Left forelimb (tissue), 1 donor: ENCODE data around the gene SGPL1.
"Not testable (repeated sequence)": the region's sequence is repeated elsewhere in the genome, so short reads cannot be mapped to it uniquely, and the experiment has no call there.

Source experiments
- DNase-seq: peaks from one replicate; pipeline ENCODE4 v3.0.0-alpha.2; 2018; ENCODE audit warnings: low spot score

SGPL1 gene

DNA sequence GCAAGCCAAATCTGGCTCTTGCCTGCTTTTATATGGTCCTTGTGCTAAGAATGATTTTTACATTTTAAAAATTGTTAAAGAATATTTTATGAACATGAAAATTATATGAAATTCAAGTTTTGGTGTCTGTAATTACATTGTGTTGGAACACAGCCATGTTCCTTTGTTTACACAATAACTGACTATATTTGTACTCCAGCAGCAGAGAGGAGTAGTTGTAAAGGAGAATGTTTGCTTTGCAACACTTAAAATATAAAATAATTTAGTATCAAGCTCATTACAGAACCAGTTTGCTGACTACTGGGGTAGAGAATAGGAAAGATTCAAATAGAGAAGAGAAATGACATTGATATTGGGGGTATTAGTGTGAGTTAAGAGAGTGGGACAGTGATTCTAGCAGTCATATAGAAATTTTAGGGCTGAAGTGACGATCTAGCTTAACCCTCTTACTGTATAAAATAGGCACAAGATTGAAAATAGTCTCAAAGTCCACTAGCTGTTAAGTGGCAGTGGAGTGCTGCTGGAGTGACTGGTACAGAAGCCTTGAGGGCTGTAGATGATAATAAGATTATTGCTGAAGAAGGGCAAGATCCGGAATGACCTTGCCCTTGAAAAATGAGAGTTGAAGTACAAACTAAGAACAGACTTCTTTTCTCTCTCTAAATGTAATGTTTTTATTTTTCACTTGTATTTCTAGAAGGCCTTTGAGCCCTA lies 28.2 kb downstream of the SGPL1 start:
- DNase-seq: no peak

DNA sequence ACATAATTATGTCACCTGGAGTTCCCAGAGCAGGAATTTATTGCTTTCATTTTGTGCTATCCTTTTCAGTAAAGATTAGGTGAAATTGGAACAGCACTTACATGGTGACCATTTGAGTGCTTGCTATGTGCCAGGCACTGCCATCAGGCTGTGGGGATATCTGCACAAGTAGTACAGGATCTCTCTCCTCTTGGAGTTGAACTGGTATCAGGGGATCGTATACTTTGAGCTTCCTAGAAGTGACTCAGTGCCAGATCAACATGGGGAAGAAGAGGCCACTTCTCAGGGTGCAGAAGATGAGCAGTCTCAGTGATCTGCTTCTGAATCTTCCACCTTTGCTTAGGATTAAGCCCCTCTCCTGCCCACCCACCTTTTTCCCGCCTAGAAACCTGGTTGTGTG lies 29.5 kb downstream of the SGPL1 start:
- no peak for DNase-seq

DNA sequence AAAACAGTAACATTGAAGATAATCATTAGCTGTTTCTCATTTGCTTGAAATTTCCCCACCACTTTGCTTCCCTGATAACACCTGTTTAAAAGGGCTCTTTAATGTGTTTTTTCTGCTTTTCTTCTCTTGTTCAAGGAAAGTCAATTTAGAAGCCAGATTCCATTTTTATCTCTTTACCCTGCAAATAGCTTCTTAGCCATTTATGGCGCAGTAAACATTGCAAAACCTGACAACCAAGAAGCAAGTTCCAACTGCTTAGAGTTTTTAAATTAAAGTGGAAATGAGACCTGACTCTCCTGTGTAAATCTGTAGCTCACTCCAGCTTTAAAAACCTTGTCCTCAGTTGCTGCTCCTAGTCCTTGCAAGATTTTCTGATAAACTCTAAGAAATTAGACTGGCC lies 30.1 kb downstream of the SGPL1 start:
- no peak for DNase-seq

DNA sequence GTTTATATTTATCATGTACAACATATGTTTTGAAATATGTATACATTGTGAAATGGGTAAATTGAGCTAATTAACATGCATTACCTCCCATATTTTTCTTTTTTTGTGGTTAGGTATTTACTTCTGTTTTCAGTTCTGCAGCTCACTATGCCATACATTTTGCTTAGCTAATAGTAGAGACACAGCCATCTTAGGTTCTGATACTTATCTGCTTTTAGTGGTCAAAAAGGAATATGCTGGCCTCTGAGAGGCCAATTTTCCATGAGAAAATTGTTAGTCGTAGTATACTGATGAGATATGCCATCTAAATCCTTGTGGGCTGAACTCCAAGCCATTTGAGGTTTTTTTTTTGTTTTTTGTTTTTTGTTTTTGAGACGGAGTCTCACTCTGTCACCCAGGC lies 31.0 kb downstream of the SGPL1 start:
- DNase-seq: no peak

DNA sequence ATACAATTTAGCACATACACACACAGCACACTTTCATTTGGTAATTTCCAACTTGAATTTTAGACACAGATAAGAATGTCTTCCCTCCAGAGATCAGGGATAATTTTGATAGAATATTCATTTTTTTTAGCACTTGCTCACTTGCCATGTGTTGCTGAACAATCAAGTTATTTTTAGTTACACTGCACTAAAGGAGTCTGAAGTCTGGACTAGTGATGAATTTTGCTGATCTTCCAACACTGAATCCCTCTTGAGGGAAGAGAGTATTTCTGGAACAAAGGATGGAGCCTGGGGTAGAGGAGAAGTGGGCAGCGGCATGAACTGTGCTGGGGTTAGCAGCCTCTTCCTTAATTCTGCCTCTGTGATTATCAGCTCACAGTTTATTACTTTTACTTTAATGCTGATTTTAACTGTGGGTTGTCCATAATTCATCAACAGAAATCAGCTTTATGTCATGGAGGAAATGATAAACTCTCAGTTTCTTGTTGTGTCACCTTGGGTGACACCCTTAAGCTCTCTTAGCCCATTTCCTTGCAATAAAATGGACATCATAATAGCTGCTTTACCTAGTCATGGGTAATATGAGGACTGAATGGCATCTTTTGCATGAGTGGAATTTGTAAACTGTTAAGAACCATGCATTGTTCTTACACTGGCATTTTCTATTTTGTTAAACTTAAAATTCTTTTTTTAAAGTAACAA lies 32.1 kb downstream of the SGPL1 start:
- DNase-seq: no peak

DNA sequence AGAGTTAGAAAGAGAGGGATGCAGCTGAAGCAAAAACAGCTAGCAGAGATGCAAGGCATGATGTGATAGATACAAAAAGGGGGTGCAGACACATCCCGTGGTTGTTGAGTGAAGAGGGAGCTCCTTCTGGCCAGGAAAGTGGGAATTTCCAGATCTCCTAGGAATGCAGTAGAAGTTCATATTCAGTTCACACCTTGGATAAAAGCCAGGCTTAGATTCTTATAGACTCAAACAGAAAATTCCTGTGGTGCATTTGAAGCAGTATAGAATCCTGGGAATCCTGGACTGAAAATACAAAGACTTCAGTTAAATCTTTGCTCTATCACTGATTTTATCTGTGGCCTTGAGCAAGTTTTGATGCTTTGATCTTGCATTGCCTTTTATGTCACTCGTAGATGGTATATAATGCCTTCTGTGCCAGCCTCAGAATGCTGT lies 33.9 kb downstream of the SGPL1 start:
- DNase-seq: no peak

DNA sequence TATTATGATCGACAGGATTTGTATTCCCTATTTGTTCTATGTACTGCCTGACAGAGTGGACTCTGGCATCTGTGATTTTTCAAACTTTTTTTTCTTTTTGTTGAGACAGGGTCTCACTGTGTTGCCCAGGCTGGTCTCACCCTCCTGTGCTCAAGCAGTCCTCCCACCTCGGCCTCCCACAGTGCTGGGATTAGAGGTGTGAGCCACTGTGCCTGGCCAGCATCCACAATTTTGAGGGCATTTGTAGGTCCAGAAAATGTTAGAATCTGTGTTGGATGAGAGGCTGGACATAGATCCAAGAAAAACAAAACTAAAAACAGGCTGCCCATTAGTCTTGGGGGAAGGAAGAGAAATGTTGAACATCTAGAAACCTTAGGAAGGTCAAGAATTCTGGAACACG lies 34.3 kb downstream of the SGPL1 start:
- no peak for DNase-seq

DNA sequence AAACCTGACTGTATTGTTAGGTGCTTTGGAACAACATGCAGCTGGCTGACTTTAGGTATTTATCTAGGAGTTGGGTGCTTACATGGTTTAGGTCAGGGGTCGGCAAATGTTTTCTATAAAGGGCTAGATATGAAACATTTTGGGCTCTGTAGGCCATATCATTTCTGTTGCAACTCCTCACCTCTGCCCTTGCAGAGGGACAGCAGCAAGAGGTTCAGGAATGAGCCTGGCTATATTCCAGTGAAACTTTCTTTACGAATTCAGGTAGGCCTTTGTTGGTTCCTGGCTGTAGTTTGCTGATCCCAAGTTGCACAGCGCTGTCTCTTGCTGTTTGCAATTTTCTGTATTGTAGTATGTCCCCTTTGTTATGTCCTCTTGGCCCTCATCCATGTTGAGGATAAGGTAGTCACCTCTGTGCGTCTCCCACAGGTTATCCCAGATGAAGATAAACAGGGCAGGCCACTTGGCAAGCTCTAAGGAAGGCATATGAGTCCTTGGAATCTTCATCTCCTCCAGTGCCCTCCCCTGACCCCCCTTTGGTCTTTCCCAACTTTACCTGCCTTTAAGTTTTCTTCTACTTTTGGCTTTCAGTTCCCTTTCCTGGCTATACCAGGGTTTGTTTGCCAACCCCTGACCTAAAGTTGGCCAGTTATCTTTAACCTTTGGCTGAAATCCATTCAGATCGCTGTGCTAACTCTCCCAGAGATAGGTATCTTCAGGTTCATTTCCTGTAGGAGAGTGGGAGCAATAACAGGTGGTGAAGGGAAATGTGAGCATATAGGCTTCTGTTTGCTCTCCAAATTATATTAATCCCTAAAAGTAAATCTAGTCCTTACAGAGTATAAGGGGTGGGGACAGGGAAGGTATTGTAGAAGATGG lies 36.1 kb downstream of the SGPL1 start:
- no peak for DNase-seq

DNA sequence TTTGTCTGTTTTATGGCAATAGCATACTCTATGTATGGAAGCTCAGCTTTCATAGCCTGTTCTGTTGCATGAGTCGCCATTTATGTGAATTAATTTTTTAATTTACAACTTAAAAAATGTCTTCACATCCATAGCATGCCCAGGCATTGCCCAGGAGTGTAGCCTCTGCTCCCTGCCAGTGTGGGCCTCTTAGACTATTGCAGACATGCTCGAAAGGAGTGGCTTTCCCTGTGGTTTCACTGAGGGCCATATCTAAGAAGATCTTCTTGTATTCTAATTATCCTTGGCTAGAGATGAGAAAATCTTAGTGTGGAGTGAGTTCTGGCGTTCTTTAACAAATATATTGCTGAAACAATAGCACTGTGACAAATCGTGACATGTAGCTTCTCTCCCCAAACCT lies 37.3 kb downstream of the SGPL1 start:
- no peak for DNase-seq

DNA sequence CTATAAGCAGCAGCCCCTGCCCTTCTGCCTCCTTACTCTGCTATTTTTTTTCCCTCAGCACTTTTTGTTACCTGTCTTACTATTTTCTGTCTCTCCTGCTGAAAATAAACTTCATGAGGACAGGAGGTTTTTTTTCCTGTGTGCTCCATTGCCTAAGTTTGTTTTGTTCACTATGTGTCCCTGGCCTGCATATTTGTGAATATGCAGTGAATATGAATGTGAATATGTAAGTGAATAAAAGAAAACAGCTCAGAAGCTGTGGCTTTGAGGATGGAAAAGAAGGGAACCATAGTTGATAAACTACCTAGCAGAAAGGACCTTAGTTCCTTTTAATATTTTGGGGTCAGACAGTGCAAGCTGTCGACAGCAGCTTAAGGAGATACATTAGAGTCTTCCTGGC lies 37.7 kb downstream of the SGPL1 start:
- DNase-seq: no peak

DNA sequence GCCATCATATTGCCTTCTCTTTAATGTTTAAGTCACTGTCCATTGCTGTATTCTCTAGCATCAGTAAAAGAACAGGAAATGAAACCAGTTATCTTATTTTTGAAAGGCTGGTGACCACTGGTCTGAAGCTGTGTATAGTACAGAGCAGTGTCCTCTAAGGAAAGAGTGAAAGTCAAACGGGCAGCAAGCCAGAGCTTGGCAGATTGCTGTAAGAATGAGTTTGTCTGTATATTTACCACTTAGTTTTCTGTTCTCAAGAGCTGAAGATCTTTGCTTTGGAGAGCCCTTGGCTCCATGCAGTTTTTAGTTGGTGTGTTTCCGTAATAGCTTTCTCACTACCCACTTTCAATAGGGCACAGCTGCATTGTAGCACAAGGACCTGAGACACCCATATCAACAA lies 40.7 kb downstream of the SGPL1 start:
- no peak for DNase-seq

DNA sequence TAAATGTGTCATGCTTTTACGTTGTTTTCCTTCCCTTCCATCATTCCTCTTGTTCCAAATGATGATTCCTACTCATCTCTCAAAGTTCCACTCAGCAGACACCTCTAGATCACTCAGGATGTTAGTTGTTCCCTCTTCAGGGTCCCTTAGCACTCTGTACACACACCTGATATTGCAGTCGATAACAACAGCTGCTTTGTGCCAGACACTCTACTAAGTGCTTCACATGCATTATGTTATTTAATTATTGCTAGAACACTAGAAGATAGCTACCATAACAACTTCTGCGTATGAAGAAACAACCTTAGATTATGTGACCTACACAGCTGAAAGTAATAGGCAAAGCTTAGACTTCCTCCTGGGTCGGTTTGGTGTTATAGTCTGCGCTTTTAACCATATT lies 43.0 kb downstream of the SGPL1 start:
- no peak for DNase-seq

DNA sequence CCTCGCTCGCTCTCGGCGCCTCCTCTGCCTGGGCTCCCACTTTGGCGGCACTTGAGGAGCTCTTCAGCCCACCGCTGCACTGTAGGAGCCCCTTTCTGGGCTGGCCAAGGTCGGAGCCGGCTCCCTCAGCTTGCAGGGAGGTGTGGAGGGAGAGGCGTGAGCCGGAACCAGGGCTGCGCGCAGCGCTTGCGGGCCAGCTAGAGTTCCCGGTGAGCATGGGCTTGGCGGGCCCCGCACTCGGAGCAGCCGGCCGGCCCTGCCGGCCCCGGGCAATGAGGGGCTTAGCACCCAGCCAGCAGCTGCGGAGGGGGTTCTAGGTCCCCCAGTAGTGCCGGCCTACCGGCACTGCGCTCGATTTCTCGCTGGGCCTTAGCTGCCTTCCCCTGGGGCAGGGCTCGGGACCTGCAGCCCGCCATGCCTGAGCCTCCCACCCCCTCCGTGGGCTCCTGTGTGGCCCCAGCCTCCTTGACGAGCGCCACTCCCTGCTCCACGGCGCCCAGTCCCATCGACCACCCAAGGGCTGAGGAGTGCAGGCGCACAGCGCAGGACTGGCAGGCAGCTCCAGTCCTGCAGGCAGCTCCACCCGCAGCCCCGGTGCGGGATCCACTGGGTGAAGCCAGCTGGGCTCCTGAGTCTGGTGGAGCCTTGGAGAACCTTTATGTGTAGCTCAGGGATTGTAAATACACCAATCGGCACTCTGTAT lies 45.9 kb downstream of the SGPL1 start:
- DNase-seq: not testable (repeated sequence)

DNA sequence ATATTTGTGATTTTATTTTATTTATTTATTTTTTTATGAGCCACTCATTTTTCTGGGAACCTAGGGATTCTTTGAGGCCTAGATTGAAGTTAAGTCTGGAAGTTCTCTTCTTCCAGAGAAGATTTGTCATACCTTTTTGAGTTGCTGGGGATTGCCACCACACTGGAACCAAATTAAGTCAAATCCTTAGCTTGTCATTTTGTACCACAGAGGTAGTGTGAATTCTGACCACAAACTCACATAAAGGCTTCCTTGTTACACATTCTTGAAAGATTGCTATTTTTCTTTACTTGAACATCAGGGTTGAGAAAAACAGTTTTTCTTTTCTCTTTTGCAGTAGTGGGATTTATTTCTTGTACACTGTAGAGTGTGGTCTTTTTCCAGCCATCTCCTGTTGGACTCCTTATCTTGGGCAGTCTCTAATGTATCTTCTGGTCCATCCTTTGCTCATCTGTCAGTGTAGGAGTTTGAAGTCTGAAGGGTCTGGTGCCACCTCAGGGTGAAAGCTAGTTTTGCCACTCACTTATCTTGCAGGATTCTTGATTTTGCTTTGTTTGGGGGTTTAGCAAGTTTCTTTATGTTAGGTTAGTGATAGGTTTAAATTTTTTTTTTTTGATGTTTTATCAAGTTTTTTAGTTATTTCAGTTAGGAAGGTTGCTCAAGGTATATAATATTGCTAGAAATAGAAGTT lies 47.9 kb downstream of the SGPL1 start:
- no peak for DNase-seq

DNA sequence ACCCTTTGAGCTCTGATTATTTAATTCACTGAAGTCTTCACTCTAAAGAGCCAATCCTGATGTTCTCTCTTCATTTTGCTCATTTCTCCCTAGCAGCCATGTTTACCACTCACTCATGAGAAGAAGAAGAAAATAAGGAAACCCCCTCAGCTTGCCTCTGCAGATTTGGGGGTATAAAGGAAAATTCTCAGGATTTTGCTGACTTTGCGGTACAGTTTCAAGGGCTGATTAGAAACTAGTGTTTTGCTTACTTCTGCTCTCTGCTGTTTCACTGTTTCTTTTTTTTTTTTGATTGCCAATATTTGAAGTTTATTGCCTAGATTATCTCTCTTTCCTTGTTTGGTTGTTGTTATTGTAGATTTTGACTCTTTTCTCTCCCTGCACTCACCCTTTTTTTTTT lies 49.2 kb downstream of the SGPL1 start:
- no peak for DNase-seq

DNA sequence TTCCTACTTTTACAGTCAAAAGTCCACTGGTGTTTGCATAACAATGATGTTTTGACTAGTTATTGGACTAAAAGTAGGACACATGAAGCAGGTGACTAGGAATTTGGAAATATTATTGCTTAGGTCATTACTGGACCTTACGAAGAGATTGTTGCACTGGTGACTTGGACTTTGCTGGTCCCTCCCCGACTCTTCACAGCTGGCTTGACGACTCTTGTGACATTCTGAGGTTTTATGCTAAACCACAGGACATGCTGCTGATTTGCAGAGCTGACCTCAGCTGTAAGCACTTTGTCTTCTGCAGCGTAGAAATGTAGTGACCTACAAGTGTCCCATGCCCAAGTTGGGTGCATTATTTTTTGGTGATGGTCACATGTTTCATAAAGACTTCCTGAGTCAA lies 50.7 kb downstream of the SGPL1 start:
- DNase-seq: no peak

DNA sequence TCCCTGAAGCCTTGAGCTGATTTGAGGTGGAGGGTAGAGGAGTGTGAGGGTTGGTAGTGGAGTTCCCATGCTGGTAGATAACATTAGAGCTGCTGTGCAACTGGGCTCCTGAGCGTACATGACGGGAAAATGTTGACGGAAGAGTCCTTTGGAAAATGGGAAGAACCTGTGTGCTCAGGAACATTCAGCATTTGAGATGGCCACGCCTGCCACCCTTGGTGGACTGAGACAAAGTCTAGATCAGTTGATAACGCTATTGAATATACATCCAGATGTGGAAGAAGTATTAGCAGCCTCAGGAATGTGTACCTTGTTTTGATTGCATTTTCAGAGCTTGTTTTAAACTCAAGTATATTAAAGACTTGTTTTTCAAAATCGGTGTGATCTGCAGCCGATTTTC lies 56.5 kb downstream of the SGPL1 start:
- DNase-seq: no peak

DNA sequence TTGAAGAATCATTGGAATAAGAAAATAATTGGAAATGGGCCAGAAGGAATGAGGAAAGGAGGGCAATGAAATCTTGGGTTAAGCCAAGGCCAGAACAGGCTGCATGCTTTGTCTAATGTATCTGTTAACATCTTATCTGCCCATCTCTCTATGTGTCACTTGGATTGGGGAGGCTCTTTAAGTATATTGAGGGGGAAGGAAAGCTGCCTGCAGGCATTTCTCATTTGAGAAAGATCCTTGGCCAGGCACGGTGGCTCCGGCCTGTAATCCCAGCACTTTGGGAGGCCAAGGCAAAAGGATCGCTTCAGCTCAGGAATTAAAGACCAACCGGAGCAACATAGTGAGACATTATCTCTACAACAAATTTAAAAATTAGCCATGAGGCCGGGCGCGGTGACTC lies 58.3 kb downstream of the SGPL1 start:
- DNase-seq: no peak

DNA sequence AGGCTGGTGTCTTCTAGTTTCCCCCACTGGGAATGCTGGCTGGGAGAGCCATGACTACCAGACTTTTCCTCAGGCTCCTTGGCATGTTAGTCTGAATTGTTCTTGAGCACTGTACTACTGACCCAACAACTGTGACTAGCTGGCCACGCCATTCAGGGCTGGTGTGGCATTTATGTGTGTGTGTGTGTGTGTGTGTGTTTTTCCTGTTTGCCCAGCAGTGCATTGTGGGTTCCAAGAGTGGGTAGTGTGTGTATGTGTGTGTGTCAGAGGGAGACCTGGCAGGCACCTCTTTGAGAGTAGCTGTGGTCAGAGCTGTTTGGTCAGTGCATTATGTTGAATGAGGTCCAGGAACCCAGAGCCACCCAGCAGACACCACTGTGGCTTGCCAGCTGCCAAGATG lies 63.5 kb downstream of the SGPL1 start:
- no peak for DNase-seq

DNA sequence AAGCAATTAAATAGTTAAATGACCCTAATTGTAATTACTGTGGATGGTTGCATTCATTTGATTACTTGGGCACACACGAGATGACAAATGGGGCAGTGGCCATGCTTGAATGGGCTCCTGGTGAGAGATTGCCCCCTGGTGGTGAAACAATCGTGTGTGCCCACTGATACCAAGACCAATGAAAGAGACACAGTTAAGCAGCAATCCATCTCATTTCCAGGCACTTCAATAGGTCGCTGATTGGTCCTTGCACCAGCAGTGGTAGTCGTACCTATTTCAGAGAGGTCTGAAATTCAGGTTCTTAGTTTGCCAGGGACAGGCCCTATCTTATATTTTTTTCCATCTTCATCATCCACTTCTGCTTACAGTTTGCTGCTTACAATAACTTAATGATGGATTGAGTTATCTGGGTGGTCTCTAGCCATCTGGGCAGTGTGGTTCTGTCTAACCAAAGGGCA lies 64.4 kb downstream of the SGPL1 start:
- DNase-seq: no peak

DNA sequence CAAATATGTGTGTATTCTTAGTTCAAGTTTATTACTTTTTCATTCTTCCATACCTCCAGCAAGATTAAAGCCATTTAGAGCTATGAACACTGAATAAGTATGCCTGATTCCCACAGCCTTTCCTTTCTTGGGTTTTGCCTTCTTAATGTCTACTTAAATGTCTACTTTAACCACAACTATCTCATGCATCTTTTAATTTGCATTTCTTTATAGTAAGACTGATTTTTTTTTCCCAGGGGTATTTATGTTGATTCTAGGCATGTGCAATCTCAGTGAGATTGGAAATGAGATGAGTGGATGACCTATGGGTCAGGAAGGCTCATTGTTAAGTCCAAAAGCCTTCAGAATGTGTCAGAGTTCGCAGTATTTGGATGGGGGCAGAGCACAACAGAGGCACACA lies 69.0 kb downstream of the SGPL1 start:
- no peak for DNase-seq

DNA sequence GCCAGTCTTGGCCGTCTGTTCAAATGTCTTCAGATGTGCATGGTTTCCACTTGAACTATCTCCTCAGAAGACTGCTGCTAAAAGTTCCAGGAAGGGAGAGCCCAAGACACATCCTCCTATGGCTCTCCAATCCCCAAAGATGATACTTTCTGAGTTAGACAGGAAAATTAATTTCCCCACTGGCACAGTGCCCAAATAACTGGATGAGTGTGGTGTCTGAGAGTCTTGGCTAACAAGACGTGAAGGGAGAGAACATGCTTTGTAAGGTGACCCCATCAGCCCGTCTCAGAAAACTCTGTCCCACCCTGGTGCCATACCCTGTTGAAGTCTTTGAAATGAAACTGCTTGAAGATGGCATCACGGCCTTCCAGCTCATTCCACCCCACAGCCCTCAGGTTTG lies 69.7 kb downstream of the SGPL1 start:
- no peak for DNase-seq
